ENCODE data around the gene RNF31.
"Not testable (repeated sequence)": the region's sequence is repeated elsewhere in the genome, so short reads cannot be mapped to it uniquely, and the experiment has no call there.

The RNF31 gene

DNA sequence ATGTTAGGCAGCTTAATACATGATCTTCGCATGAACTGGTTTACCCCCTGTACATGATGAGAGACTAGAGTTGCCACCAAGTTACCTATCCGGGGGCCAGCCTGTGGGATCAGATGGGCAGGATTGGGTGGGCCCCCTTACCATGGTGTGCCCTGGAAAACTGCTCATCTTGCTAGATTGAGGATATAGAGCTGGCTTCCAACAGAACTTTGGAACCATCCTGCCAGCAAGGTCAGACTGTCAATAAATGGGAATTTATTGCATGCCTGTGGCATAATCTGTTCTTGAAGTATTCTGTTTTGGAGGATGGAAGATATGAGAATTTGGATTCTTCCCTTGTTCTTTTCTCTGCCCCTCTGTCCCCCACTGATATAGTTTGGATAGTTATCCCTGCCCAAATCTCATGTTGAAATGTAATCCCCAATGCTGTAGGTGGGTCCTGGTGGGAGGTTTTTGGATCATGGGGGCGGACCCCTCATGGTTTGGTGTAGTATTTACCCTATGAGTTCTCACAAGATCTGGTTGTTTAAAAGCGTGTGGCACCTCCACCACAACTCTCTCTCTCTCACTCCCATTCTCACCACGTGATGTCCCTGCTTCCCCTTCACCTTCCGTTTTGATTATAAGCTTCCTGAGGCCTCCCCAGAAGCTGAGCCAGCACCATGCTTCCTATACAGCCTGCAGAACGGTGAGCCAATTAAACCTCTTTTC lies 51.7 kb downstream of the RNF31 start:
- H4K20me1 ChIP-seq (ENCODE audit: insufficient read depth, low read length, poor library complexity, severe bottlenecking) = no peaks in the 10 kb centered on the region
- peak overlapping the region; percentile 12 for H3K4me2 ChIP-seq (ENCODE audit: low read depth, low read length, poor library complexity, severe bottlenecking)
- peaks cover 22% of the 10 kb centered on the region for H3K4me1 ChIP-seq (ENCODE audit: insufficient read depth, low read length, poor library complexity, severe bottlenecking)
- H3K27me3 ChIP-seq (ENCODE audit: insufficient read depth, low read length, poor library complexity, severe bottlenecking) = no peaks in the 10 kb centered on the region
- H3K79me2 ChIP-seq (ENCODE audit: insufficient read depth, low read length) = peaks cover 29% of the 10 kb centered on the region
- no peaks in the 10 kb centered on the region; the same call in 1 of the 2 replicates for H3K9me3 ChIP-seq (ENCODE audit: insufficient read depth, low read depth, low read length)
- TF ChIP-seq EZH2phosphoT487 (IDR thresholded peaks at IDR 0.05; ENCODE audit: borderline replicate concordance) = no peak
- TF ChIP-seq, protein P1, sequence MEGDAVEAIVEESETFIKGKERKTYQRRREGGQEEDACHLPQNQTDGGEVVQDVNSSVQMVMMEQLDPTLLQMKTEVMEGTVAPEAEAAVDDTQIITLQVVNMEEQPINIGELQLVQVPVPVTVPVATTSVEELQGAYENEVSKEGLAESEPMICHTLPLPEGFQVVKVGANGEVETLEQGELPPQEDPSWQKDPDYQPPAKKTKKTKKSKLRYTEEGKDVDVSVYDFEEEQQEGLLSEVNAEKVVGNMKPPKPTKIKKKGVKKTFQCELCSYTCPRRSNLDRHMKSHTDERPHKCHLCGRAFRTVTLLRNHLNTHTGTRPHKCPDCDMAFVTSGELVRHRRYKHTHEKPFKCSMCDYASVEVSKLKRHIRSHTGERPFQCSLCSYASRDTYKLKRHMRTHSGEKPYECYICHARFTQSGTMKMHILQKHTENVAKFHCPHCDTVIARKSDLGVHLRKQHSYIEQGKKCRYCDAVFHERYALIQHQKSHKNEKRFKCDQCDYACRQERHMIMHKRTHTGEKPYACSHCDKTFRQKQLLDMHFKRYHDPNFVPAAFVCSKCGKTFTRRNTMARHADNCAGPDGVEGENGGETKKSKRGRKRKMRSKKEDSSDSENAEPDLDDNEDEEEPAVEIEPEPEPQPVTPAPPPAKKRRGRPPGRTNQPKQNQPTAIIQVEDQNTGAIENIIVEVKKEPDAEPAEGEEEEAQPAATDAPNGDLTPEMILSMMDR (conservative IDR thresholded peaks at IDR 0.05; ENCODE audit: low read length) = no peak
- H3K9me2 ChIP-seq (replicated peaks; ENCODE audit: low read depth, low read length) = no peaks in the 10 kb centered on the region
- no peaks in the 10 kb centered on the region for H3F3A ChIP-seq (ENCODE audit: low read depth)
- H2AFZ ChIP-seq (ENCODE audit: low read length) = no peak overlapping the region
- no peak overlapping the region for H3K4me3 ChIP-seq (ENCODE audit: low read length, poor library complexity, severe bottlenecking)
- H3K9ac ChIP-seq (ENCODE audit: low read depth, low read length, poor library complexity, severe bottlenecking) = no peak overlapping the region
- H3K36me3 ChIP-seq (ENCODE audit: insufficient read depth, low read length) = no peaks in the 10 kb centered on the region; the same call in 1 of the 2 replicates

DNA sequence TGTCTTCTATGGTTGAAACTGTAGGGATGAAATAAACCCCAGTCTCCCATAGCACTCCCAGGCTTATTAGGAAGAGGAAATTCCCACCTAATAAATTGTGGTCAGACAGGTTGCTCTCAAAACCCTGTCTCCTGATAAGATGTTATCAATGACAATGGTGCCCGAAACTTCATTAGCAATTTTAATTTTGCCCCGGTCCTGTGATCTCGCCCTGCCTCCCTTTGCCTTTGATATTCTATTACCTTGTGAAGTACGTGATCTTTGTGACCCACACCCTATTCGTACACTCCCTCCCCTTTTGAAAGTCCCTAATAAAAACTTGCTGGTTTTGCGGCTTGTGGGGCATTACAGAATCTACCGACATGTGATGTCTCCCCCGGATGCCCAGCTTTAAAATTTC lies 55.2 kb downstream of the RNF31 start:
- not testable (repeated sequence) for H3K79me2 ChIP-seq (ENCODE audit: insufficient read depth, low read length); H3K4me3 ChIP-seq (ENCODE audit: low read length, poor library complexity, severe bottlenecking); H3K9me2 ChIP-seq (replicated peaks; ENCODE audit: low read depth, low read length); H2AFZ ChIP-seq (ENCODE audit: low read length); H3K9me3 ChIP-seq (ENCODE audit: insufficient read depth, low read depth, low read length); H4K20me1 ChIP-seq (ENCODE audit: insufficient read depth, low read length, poor library complexity, severe bottlenecking); H3F3A ChIP-seq (ENCODE audit: low read depth); H3K4me1 ChIP-seq (ENCODE audit: insufficient read depth, low read length, poor library complexity, severe bottlenecking); H3K4me2 ChIP-seq (ENCODE audit: low read depth, low read length, poor library complexity, severe bottlenecking); H3K27me3 ChIP-seq (ENCODE audit: insufficient read depth, low read length, poor library complexity, severe bottlenecking); H3K36me3 ChIP-seq (ENCODE audit: insufficient read depth, low read length); H3K9ac ChIP-seq (ENCODE audit: low read depth, low read length, poor library complexity, severe bottlenecking)

DNA sequence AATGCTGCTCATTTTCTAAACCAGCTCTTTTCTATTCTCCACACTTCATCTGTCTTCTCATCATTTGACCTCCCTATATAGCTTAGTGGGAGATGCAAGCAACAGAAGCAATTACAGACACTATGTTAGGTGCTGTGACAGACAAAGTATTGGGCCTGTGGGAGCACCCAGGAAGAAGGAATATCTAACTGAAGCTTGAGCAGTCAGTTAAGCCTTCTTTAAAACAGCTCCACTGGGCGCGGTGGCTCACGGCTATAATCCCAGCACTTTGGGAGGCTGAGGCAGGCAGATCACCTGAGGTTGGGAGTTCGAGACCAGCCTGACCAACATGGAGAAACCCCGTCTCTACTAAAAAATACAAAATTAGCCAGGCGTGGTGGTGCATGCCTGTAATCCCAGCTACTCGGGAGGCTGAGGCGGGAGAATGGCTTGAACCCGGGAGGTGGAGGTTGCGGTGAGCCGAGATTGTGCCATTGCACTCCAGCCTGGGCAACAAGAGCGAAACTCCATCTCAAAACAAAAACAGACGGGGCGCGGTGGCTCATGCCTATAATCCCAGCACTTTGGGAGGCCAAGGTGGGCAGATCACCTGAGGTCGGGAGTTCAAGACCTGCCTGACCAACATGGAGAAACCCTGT lies 56.1 kb downstream of the RNF31 start:
- not testable (repeated sequence) for H2AFZ ChIP-seq (ENCODE audit: low read length); H3K4me1 ChIP-seq (ENCODE audit: insufficient read depth, low read length, poor library complexity, severe bottlenecking); H3K79me2 ChIP-seq (ENCODE audit: insufficient read depth, low read length); H3K9me3 ChIP-seq (ENCODE audit: insufficient read depth, low read depth, low read length); H3K4me3 ChIP-seq (ENCODE audit: low read length, poor library complexity, severe bottlenecking); H3K4me2 ChIP-seq (ENCODE audit: low read depth, low read length, poor library complexity, severe bottlenecking); H3K9me2 ChIP-seq (replicated peaks; ENCODE audit: low read depth, low read length); H3K9ac ChIP-seq (ENCODE audit: low read depth, low read length, poor library complexity, severe bottlenecking); H4K20me1 ChIP-seq (ENCODE audit: insufficient read depth, low read length, poor library complexity, severe bottlenecking); H3K27me3 ChIP-seq (ENCODE audit: insufficient read depth, low read length, poor library complexity, severe bottlenecking); H3F3A ChIP-seq (ENCODE audit: low read depth); H3K36me3 ChIP-seq (ENCODE audit: insufficient read depth, low read length)

DNA sequence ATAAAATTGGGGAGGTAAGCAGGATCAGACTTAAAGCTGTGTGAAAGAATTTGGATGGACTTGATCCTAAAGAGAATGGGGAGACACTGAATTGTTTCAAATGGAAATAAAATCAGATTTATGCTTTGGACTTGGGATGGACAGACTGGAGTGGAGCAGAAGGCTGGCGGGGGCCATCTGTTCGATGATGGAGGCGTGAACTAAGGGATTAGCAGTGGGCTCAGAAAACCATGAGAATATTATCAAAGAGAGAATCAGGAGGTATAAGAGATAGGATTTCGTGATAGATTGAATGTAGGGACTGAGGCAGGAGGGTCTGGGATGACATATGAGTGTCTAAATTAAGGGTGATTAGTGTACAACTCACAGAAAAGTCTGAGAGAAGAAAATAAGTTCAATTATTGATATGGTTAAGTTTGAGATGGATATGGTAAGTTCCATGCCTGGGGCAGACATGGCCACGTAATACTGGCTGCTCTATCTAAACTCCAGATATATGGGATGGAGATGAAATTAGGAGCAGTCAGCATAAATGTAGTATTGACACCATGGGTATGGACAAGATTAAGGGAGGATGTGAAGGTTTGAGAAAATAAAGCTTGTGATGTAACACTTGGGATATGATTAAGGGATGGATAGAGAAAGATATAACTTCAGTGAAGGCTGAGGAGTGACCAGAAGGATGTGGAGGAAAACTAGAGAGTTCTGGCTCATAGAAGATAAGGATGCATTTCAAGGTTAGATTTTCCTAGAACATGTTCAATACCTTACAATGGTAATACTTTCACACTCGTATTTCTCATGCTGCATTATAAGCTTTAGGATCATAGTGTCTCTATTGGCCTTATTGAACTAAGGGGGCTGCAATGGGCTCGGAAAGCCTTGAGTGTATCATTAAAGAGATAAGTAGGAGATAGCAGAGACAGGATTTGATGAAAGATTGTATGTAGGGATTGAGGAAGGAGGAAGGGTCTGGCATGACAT lies 57.2 kb downstream of the RNF31 start:
- Histone ChIP-seq H3K9me3 (ENCODE audit: insufficient read depth, low read depth, low read length) (no peaks in the 10 kb centered on the region; the same call in 1 of the 2 replicates), H3K36me3 (ENCODE audit: insufficient read depth, low read length) (peaks cover 13% of the 10 kb centered on the region; the same call in 1 of the 2 replicates), H3K79me2 (ENCODE audit: insufficient read depth, low read length) (no peaks in the 10 kb centered on the region), H3K4me3 (ENCODE audit: low read length, poor library complexity, severe bottlenecking) (no peak overlapping the region), H3K9ac (ENCODE audit: low read depth, low read length, poor library complexity, severe bottlenecking) (no peak overlapping the region), H3K4me2 (ENCODE audit: low read depth, low read length, poor library complexity, severe bottlenecking) (no peak overlapping the region), H2AFZ (ENCODE audit: low read length) (no peak overlapping the region), H3K4me1 (ENCODE audit: insufficient read depth, low read length, poor library complexity, severe bottlenecking) (no peaks in the 10 kb centered on the region), H3K9me2 (replicated peaks; ENCODE audit: low read depth, low read length) (no peaks in the 10 kb centered on the region), H3F3A (ENCODE audit: low read depth) (no peaks in the 10 kb centered on the region), H3K27me3 (ENCODE audit: insufficient read depth, low read length, poor library complexity, severe bottlenecking) (no peaks in the 10 kb centered on the region), H4K20me1 (ENCODE audit: insufficient read depth, low read length, poor library complexity, severe bottlenecking) (no peaks in the 10 kb centered on the region)
- TF ChIP-seq, protein P1 (conservative IDR thresholded peaks at IDR 0.05; ENCODE audit: low read length) = no peak
- TF ChIP-seq EZH2phosphoT487 (IDR thresholded peaks at IDR 0.05; ENCODE audit: borderline replicate concordance) = no peak

All from Loucy (cell line).